CD4-positive, CD25-positive, alpha-beta regulatory T cell (primary cell): ENCODE measurements around the gene VARS1. TPM values are rescaled to one million over a fixed set of nuclear protein-coding genes. Genes with fewer than 3 reads are reported as not detected.
"Not testable (repeated sequence)": the region's sequence is repeated elsewhere in the genome, so short reads cannot be mapped to it uniquely, and the experiment has no call there.

Experiments used
- ATAC-seq, 2 donors: fragments of 150-1000 bp; cut with Tn5 transposase; one replicate each; pipeline ENCODE4 v1.10.0; 2021; ENCODE audit warnings: low read depth in 2 of 2, moderate number of reproducible peaks in 2 of 2, moderate library complexity in 1 of 2
- DNase-seq, 3 donors: peaks; one replicate each; pipeline versions ENCODE4 v3.0.0 to v3.0.0-alpha.2; 2012 to 2022; ENCODE audit warnings: mixed read lengths in 1 of 3
- H3K27ac ChIP-seq: one replicate; pipeline ENCODE4 v1.7.0; 2013; ENCODE audit warnings: mild to moderate bottlenecking, low read length; ENCODE audit not compliant: insufficient read depth, poor library complexity, severe bottlenecking
- H3K27me3 ChIP-seq: one replicate; pipeline ENCODE4 v1.7.0; 2013; ENCODE audit warnings: low read length; ENCODE audit not compliant: control insufficient read depth, insufficient read depth
- H3K36me3 ChIP-seq: one replicate; pipeline ENCODE4 v1.7.0; 2013; ENCODE audit warnings: mild to moderate bottlenecking, low read length, moderate library complexity; ENCODE audit not compliant: control insufficient read depth, insufficient read depth
- H3K4me1 ChIP-seq: 2 replicates; pipeline ENCODE4 v1.7.0; 2013; ENCODE audit warnings: mild to moderate bottlenecking, low read length; ENCODE audit not compliant: insufficient read depth, control insufficient read depth, poor library complexity, severe bottlenecking
- H3K4me3 ChIP-seq: one replicate; pipeline ENCODE4 v1.7.0; 2013; ENCODE audit warnings: low read depth, mild to moderate bottlenecking, low read length, moderate library complexity
- H3K9me3 ChIP-seq, 2 experiments: 1 replicate in 1 of 2; 2 replicates in 1 of 2; pipeline ENCODE4 v1.7.0; 2013; ENCODE audit warnings: low read length in 2 of 2, mild to moderate bottlenecking in 1 of 2, moderate library complexity in 1 of 2; ENCODE audit not compliant: control insufficient read depth in 2 of 2
- H3K27ac Mint-ChIP-seq, 3 donors: one replicate each; pipeline ENCODE4 v1.8.0; 2020 to 2022; ENCODE audit warnings: mild to moderate bottlenecking in 3 of 3, mixed read lengths in 3 of 3, moderate library complexity in 2 of 3
- H3K27me3 Mint-ChIP-seq: one replicate; pipeline ENCODE4 v1.8.0; 2022; ENCODE audit warnings: mild to moderate bottlenecking, mixed read lengths
- H3K36me3 Mint-ChIP-seq: one replicate; pipeline ENCODE4 v1.8.0; 2020; ENCODE audit warnings: mixed read lengths
- H3K4me1 Mint-ChIP-seq, 4 donors: one replicate each; pipeline ENCODE4 v1.8.0; 2020 to 2022; ENCODE audit warnings: mixed read lengths in 4 of 4, mild to moderate bottlenecking in 1 of 4
- H3K4me3 Mint-ChIP-seq, 4 donors: one replicate each; pipeline ENCODE4 v1.8.0; 2020 to 2022; ENCODE audit warnings: mild to moderate bottlenecking in 4 of 4, mixed read lengths in 4 of 4, moderate library complexity in 3 of 4
- H3K9me3 Mint-ChIP-seq, 7 donors: one replicate each; pipeline ENCODE4 v1.8.0; 2020 to 2022; ENCODE audit warnings: mixed read lengths in 7 of 7, mild to moderate bottlenecking in 3 of 7, moderate library complexity in 2 of 7
- polyA plus RNA-seq, 4 donors: library from polyadenylated mRNA; unstranded; fragments of 300-500 nt; fragmentation: Illumina TruSeq; gene quantifications; one replicate each; pipeline ENCODE4 v1.2.3, GENCODE V29; 2021
- total RNA-seq: library from RNA; stranded (reverse); gene quantifications from one replicate; pipeline ENCODE4 v1.2.3, GENCODE V29; 2022

Gene VARS1
- total and polyA plus RNA-seq, 5 donors from 2014 or later = 27.1 to 63.4 (median 31.6) TPM

DNA sequence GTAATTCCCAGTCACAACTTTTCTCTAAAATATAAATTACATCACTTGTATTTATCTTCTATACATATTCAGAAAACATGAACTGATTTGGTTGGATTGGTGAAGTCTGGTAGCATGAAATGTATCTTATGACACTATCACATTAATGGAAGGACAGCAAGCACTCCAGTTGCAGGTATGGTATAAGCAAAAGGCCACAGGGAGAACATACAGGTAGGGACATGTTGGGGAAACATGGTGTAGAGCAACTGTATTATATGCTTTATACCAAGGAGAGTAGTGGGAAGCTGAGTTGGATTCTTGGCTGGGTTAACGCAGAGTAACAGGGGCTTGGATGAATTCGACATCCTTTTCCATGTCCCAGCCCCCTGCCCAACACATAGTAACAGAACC is 1.4 kb upstream of the VARS1 start:
- peak overlapping the region; percentile 74 for H3K4me3 ChIP-seq
- Mint-ChIP-seq H3K9me3 (no peaks in the 10 kb centered on the region), H3K27me3 (no peaks in the 10 kb centered on the region), H3K4me3 (peak overlapping the region; percentile 77 to 93 (median 84)), H3K27ac (peak overlapping the region; percentile 94 to 95 (median 95)), H3K4me1 (peaks cover 4 to 55% (median 28%) of the 10 kb centered on the region in 4 donors), H3K36me3 (peaks cover 7% of the 10 kb centered on the region)
- peaks cover 3% of the 10 kb centered on the region for H3K36me3 ChIP-seq
- no peaks in the 10 kb centered on the region for H3K27me3 ChIP-seq
- no peaks in the 10 kb centered on the region for H3K9me3 ChIP-seq
- peak overlapping the region; percentile 90 for H3K27ac ChIP-seq
- DNase-seq (no peak), ATAC-seq (no peak)
- peaks cover 41% of the 10 kb centered on the region for H3K4me1 ChIP-seq

DNA sequence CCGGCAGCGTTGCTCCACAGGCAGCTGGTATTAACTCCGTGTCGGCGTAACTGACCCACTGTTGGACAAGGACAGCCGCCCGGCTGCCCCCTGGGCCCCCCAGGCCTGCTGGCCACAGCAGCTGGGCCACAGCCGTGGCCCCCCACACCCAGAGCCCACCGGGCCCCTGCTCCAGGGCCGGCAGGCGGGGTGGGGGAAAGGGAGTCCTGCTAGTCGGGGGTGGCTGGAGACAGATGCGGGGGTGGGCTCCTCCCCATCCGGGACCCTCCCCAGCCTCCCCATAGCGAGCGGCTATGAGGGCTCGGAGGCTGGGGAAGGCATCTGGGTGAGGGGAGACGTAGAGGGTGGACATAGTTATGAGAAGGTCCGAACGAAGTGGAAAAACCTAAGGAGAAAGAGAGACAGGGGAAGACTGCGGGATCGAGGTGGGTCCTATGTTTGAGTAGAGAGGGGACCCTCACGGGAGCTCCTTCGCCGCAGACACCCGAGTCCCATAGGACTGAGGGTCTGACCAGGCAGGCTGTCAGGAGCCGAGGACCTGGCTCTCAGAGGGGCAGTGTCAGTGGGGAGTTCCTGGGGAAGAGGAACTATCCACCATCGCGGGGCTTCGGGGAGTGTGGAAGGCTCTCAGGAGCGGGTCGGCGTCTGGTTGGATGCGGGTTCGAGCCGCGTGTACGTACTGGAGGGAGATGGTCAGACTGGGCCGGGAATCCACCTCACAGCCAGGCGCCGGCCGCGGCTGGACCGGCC is 511 bp downstream of the VARS1 start:
- Histone ChIP-seq H3K4me3 (peak overlapping the region; percentile 80), H3K27ac (peak overlapping the region; percentile 90), H3K36me3 (peaks cover 8% of the 10 kb centered on the region), H3K9me3 (no peaks in the 10 kb centered on the region), H3K27me3 (no peaks in the 10 kb centered on the region), H3K4me1 (peaks cover 46% of the 10 kb centered on the region)
- ATAC-seq = no peak
- Mint-ChIP-seq H3K9me3 (peaks cover 0 to 2% (median 0%) of the 10 kb centered on the region in 7 donors), H3K36me3 (peaks cover 11% of the 10 kb centered on the region), H3K4me3 (peak overlapping the region; percentile 91 to 100 (median 98)), H3K4me1 (peaks cover 9 to 61% (median 36%) of the 10 kb centered on the region in 4 donors), H3K27me3 (no peaks in the 10 kb centered on the region), H3K27ac (peak overlapping the region; percentile 99)
- no peak for DNase-seq

DNA sequence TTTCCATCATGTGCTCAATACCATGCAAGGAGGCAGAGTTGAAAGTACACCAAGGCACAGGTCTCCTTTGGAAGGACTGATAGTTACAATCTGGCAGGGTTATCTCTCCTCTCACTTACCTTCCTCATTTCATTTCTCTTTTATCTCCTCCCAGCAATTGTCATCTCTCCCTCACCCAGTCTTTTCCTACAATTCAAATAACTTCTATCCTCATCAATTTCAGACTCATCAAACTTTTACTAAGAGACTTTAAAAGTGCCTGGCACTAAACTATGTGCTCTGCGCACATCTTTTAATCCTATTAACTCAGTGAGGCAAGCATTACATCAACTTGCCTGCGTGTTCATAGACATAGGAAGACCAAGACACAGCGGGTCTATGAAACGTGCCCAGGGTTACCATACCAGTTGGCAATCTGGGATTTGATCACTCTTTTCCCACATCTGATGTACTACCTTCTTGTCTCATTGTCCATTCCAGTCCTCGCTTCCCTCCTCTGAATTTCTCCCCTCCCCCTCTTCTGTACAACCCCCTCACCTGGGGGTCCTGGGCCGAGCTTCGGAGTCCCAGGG is 1.2 kb downstream of the VARS1 start:
- Histone ChIP-seq H3K27ac (peak overlapping the region; percentile 90), H3K27me3 (no peaks in the 10 kb centered on the region), H3K9me3 (no peaks in the 10 kb centered on the region), H3K4me3 (peak overlapping the region; percentile 74), H3K36me3 (peaks cover 8% of the 10 kb centered on the region), H3K4me1 (peaks cover 46% of the 10 kb centered on the region)
- peaks cover 11% of the 10 kb centered on the region for H3K36me3 Mint-ChIP-seq
- peak overlapping the region; percentile 80 to 99 (median 85) for H3K27ac Mint-ChIP-seq
- ATAC-seq (no peak), DNase-seq (peak in 1 of 3 donors; percentile 35)
- peaks cover 0 to 2% (median 0%) of the 10 kb centered on the region in 7 donors for H3K9me3 Mint-ChIP-seq
- H3K4me1 Mint-ChIP-seq = peaks cover 9 to 64% (median 36%) of the 10 kb centered on the region in 4 donors
- no peaks in the 10 kb centered on the region for H3K27me3 Mint-ChIP-seq
- H3K4me3 Mint-ChIP-seq = peak overlapping the region; percentile 91 to 100 (median 98)

DNA sequence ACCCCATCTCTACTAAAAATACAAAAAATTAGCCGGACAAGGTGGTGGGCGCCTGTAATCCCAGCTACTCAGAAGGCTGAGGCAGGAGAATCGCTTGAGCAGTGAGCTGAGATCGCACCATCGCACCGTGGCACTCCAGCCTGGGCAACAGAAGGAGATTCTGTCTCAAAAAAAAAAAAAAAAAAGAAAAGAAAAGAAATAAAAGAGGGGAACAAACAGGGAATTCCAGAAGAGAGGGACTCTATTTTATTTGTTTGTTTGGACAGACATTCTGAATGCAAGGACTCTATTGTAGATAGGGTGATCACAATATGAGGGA is 1.7 kb downstream of the VARS1 start:
- not testable (repeated sequence) for H3K27me3 ChIP-seq, DNase-seq, H3K9me3 Mint-ChIP-seq, ATAC-seq, H3K9me3 ChIP-seq, H3K27me3 Mint-ChIP-seq
- H3K4me3 ChIP-seq = peak overlapping the region; percentile 74
- Mint-ChIP-seq H3K4me1 (peaks cover 9 to 66% (median 36%) of the 10 kb centered on the region in 4 donors), H3K27ac (peak overlapping the region; percentile 80 to 99 (median 85)), H3K4me3 (peak overlapping the region; percentile 77 to 100 (median 98)), H3K36me3 (peaks cover 11% of the 10 kb centered on the region)
- peaks cover 11% of the 10 kb centered on the region for H3K36me3 ChIP-seq
- H3K27ac ChIP-seq = peak overlapping the region; percentile 90
- H3K4me1 ChIP-seq = peaks cover 46% of the 10 kb centered on the region

DNA sequence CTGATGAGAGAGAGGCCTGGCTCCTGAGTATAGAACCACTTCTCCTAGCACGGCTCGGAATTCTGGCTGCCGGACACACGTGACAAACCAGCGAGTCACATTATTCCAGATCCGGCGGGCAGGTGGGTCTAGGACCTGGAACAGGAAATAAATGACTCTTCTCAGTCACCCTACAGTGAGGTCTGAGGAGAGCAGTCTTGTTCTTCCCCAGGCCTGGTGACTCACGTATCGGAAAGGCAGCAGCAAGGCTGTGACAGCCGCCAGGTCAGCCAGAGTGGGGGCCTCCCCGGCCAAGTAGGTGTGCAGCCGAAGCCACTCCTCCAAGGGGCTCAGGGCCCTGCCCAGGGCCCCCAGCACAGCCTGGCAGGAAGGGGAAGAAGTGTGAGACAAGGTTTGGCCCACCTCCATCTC is 2.8 kb downstream of the VARS1 start:
- Mint-ChIP-seq H3K27me3 (no peaks in the 10 kb centered on the region), H3K9me3 (peaks cover 0 to 2% (median 0%) of the 10 kb centered on the region in 7 donors), H3K36me3 (peaks cover 10% of the 10 kb centered on the region), H3K4me3 (peak overlapping the region in 1 of 4 donors; percentile 43), H3K4me1 (peaks cover 9 to 57% (median 32%) of the 10 kb centered on the region in 4 donors), H3K27ac (peak overlapping the region; percentile 15 to 99 (median 43))
- Histone ChIP-seq H3K27ac (peak overlapping the region; percentile 23), H3K4me1 (peaks cover 39% of the 10 kb centered on the region), H3K9me3 (no peaks in the 10 kb centered on the region), H3K36me3 (peaks cover 11% of the 10 kb centered on the region), H3K27me3 (no peaks in the 10 kb centered on the region), H3K4me3 (no peak overlapping the region)
- ATAC-seq = no peak
- no peak for DNase-seq

DNA sequence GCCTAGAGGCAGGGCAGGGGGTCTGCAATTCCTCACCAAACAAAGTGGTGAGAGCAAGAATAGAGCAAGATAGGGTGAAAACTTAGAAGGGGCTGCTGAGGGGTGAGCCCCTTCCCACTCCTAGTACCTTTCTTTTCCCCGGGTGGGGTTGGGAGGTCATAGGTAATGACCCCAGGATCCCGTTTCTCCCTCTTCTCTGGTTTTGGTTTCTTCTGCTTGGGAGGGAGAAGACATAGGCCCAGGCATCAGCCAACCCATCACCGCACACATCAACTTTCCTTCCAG is 3.5 kb downstream of the VARS1 start:
- Mint-ChIP-seq H3K9me3 (peaks cover 0 to 2% (median 0%) of the 10 kb centered on the region in 7 donors), H3K27me3 (no peaks in the 10 kb centered on the region), H3K27ac (peak overlapping the region in 1 of 3 donors; percentile 59), H3K4me1 (peaks cover 9 to 50% (median 25%) of the 10 kb centered on the region in 4 donors), H3K4me3 (no peak overlapping the region), H3K36me3 (peaks cover 7% of the 10 kb centered on the region)
- ATAC-seq = no peak
- no peaks in the 10 kb centered on the region for H3K27me3 ChIP-seq
- H3K36me3 ChIP-seq = peaks cover 11% of the 10 kb centered on the region
- no peak overlapping the region for H3K27ac ChIP-seq
- peaks cover 32% of the 10 kb centered on the region for H3K4me1 ChIP-seq
- H3K9me3 ChIP-seq = no peaks in the 10 kb centered on the region
- no peak for DNase-seq
- no peak overlapping the region for H3K4me3 ChIP-seq

DNA sequence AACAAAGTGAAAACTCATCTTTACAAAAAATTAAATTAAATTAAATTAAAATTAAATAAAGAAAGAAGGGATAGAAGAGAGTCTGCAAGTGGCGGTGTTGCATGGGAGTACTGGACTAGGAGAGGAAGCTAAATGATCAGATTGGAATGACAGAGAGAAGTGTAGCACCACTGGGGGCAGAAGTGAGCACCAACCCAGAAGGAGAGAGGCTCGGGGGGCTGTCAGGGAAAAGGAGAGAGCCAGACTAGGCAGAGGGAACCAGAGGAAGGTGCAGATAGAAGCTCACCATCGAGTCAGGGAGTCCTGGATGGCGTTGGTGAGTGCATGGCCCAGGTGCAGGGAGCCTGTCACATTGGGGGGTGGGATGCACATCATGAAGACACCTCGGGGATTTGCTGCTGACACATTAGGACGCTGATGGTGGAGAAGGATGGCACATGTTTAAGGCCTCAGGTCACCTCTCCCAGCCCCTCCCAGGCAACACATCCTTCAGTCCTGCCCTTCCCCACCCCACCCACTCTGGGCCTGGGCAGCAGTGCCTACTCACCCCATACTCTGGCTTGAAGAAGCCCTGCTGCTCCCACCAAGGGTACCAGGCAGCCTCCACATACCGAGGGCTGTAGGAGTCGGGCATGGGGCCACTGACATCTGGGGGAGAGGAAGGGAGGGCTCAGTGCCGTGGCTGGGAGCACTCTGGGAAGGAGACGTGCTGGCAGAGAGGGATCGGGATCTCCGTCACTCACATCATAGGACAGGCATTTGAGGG is 4.0 kb downstream of the VARS1 start:
- H3K27ac ChIP-seq = no peak overlapping the region
- H3K4me1 ChIP-seq = peaks cover 26% of the 10 kb centered on the region
- H3K27me3 Mint-ChIP-seq = no peaks in the 10 kb centered on the region

More for the DNA sequence above, 4.0 kb downstream of the VARS1 start:
- Histone ChIP-seq H3K27me3 (no peaks in the 10 kb centered on the region), H3K4me3 (no peak overlapping the region), H3K36me3 (peaks cover 11% of the 10 kb centered on the region), H3K9me3 (no peaks in the 10 kb centered on the region)
- DNase-seq (peak in 1 of 3 donors; percentile 36), ATAC-seq (no peak)
- peaks cover 0 to 2% (median 0%) of the 10 kb centered on the region in 7 donors for H3K9me3 Mint-ChIP-seq
- peaks cover 7% of the 10 kb centered on the region for H3K36me3 Mint-ChIP-seq
- peak overlapping the region in 1 of 3 donors; percentile 70 for H3K27ac Mint-ChIP-seq
- H3K4me3 Mint-ChIP-seq = peak overlapping the region in 2 of 4 donors; percentile 61
- H3K4me1 Mint-ChIP-seq = peaks cover 9 to 45% (median 22%) of the 10 kb centered on the region in 4 donors
